Common myeloid progenitor, CD34-positive (primary cell): ENCODE measurements around the gene PXYLP1.

Experiments used
- CTCF ChIA-PET: fragments of 350-600 bp; sonication (Branson Sonifier 250); formaldehyde crosslinking; loops from one replicate; lab custom pipeline; 2021; ENCODE audit warnings: antibody characterized with exemption; lab: Charles Lee
- POLR2A ChIA-PET: fragments of 350-600 bp; sonication (Branson Sonifier 250); formaldehyde crosslinking; loops from one replicate; lab custom pipeline; 2021; ENCODE audit warnings: antibody characterized with exemption; lab: Charles Lee
- DNase-seq, 3 donors: peaks; one replicate each; pipeline versions ENCODE4 v3.0.0 to v3.0.0-alpha.2; 2013
- H3K27ac ChIP-seq, 2 experiments: 1 replicate in 1 of 2; 2 replicates in 1 of 2; pipeline ENCODE4 v1.7.0; 2013; ENCODE audit warnings: inconsistent platforms in 2 of 2, low read length in 2 of 2, mild to moderate bottlenecking in 2 of 2, low read depth in 1 of 2, moderate library complexity in 1 of 2; ENCODE audit not compliant: severe bottlenecking in 2 of 2, insufficient read depth in 1 of 2, poor library complexity in 1 of 2
- H3K27me3 ChIP-seq, 5 experiments: replicated peaks in 2 of 5; 1 replicate in 3 of 5; 2 replicates in 2 of 5; pipeline versions ENCODE4 v1.6.1 to v1.7.0; 2013; ENCODE audit warnings: low read length in 4 of 5, mild to moderate bottlenecking in 2 of 5, moderate library complexity in 2 of 5, inconsistent platforms in 1 of 5; ENCODE audit not compliant: insufficient read depth in 5 of 5, control insufficient read depth in 4 of 5
- H3K36me3 ChIP-seq, 4 experiments: 1 replicate in 2 of 4; 2 replicates in 2 of 4; pipeline versions ENCODE4 v1.6.1 to v1.7.0; 2013; ENCODE audit warnings: low read length in 3 of 4, control low read depth in 1 of 4, mild to moderate bottlenecking in 1 of 4; ENCODE audit not compliant: control insufficient read depth in 4 of 4, insufficient read depth in 4 of 4
- H3K4me1 ChIP-seq, 4 experiments: 1 replicate in 3 of 4; 2 replicates in 1 of 4; pipeline versions ENCODE4 v1.6.1 to v1.7.1; 2013; ENCODE audit warnings: low read length in 3 of 4, mild to moderate bottlenecking in 3 of 4, control low read depth in 1 of 4, inconsistent platforms in 1 of 4, moderate library complexity in 1 of 4; ENCODE audit not compliant: control insufficient read depth in 4 of 4, insufficient read depth in 4 of 4; ENCODE audit errors: control extremely low read depth in 1 of 4
- H3K4me3 ChIP-seq, 7 experiments: 1 replicate in 4 of 7; 2 replicates in 3 of 7; pipeline versions ENCODE4 v1.5.1 to v1.7.0; 2013; ENCODE audit warnings: mild to moderate bottlenecking in 7 of 7, low read length in 6 of 7, moderate library complexity in 6 of 7, inconsistent platforms in 2 of 7, low read depth in 2 of 7, control low read depth in 1 of 7; ENCODE audit not compliant: insufficient read depth in 4 of 7, control insufficient read depth in 1 of 7; ENCODE audit errors: extremely low read depth in 1 of 7
- H3K9me3 ChIP-seq, 5 experiments: 1 replicate in 4 of 5; 2 replicates in 1 of 5; pipeline versions ENCODE4 v1.6.1 to v1.7.1; 2013; ENCODE audit warnings: low read length in 4 of 5, mild to moderate bottlenecking in 2 of 5, inconsistent platforms in 1 of 5, low read depth in 1 of 5, moderate library complexity in 1 of 5; ENCODE audit not compliant: control insufficient read depth in 4 of 5, insufficient read depth in 2 of 5; ENCODE audit errors: control extremely low read depth in 1 of 5
- whole genome bisulfite sequencing: methylation state at CpG from one replicate; pipeline ENCODE4 v1.1.5; 2013; ENCODE audit not compliant: insufficient coverage; 5-methylcytosine and 5-hydroxymethylcytosine counted together

PXYLP1 gene

DNA sequence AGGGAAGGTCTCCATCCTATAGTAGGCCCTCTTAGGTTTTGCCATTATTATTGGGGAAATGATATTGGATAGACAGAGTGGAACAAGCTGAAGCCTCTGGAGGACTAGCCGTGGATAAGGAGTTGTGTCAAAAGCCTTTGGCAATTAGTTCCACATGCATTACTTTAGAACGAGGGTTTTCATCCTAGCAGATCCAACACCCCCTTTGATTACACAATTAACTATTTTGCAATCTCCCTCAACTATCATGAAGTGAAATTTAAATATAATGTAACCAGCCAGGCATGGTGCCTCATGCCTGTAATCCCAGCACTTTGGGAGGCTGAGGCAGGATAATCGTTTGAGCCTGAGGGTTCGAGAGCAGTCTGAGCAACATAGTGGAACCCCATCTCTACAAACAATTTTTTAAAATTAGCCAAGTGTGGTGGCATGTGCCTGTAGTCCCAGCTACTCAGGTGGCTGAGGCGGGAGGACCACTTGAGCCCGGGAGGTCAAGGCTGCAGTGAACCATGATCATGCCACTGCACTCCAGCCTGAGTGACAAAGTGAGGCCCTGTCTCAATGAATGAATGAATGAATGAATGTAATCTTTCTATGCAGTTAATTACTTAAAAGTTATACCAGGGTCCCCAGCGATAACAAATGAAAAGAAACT is 56.8 kb downstream of the PXYLP1 start:
- POLR2A ChIA-PET: no interaction called here
- H3K27ac ChIP-seq: no peak overlapping the region
- no peaks in the 10 kb centered on the region for H3K9me3 ChIP-seq
- H3K4me3 ChIP-seq: no peak overlapping the region
- peaks cover 0 to 17% (median 4%) of the 10 kb centered on the region in 4 experiments for H3K36me3 ChIP-seq
- H3K4me1 ChIP-seq: no peaks in the 10 kb centered on the region
- H3K27me3 ChIP-seq: no peaks in the 10 kb centered on the region
- WGBS: 96% methylated on average over 4 of the region's 7 CpGs
- CTCF ChIA-PET: interaction anchor here (1.3 to 1.4 kb wide), 2 partner anchors 12 to 21 kb away, joined by 3 read pairs; no protein-coding TSS in a partner anchor
- no peak for DNase-seq

GRCh38 chr3:141289228-141289772 is 57.7 kb downstream of the PXYLP1 start:
- Histone ChIP-seq H3K9me3 (no peaks in the 10 kb centered on the region), H3K36me3 (peaks cover 0 to 17% (median 4%) of the 10 kb centered on the region in 4 experiments), H3K27me3 (no peaks in the 10 kb centered on the region), H3K4me1 (peaks cover 0 to 6% (median 0%) of the 10 kb centered on the region in 4 experiments), H3K27ac (no peak overlapping the region), H3K4me3 (no peak overlapping the region)
- ChIA-PET CTCF (interaction anchor here (1.3 to 1.7 kb wide), 2 partner anchors 12 to 20 kb away, joined by 3 to 4 read pairs; no protein-coding TSS in a partner anchor), POLR2A (no interaction called here)
- DNase-seq: no peak
- WGBS: no CpG with 5 or more reads among the region's 2 CpGs

GRCh38 chr3:141291559-141292355 is 60.1 kb downstream of the PXYLP1 start:
- no peaks in the 10 kb centered on the region for H3K9me3 ChIP-seq
- ChIA-PET CTCF (interaction anchor here (0.7 to 1.8 kb wide), 6 partner anchors 8 to 161 kb away, joined by 3 to 5 read pairs (median 4); no protein-coding TSS in a partner anchor), POLR2A (no interaction called here)
- peaks cover 0 to 11% (median 1%) of the 10 kb centered on the region in 4 experiments for H3K4me1 ChIP-seq
- H3K4me3 ChIP-seq: no peak overlapping the region
- no peak overlapping the region for H3K27ac ChIP-seq
- H3K36me3 ChIP-seq: peaks cover 0 to 17% (median 3%) of the 10 kb centered on the region in 4 experiments
- no peaks in the 10 kb centered on the region for H3K27me3 ChIP-seq
- no peak for DNase-seq
- WGBS: 97% methylated on average over 9 of the region's 12 CpGs

GRCh38 chr3:141292356-141293058 is 60.9 kb downstream of the PXYLP1 start:
- Histone ChIP-seq H3K9me3 (no peaks in the 10 kb centered on the region), H3K4me1 (peaks cover 0 to 11% (median 1%) of the 10 kb centered on the region in 4 experiments), H3K4me3 (no peak overlapping the region), H3K36me3 (peaks cover 0 to 12% (median 2%) of the 10 kb centered on the region in 4 experiments), H3K27me3 (no peaks in the 10 kb centered on the region), H3K27ac (no peak overlapping the region)
- no peak for DNase-seq
- POLR2A ChIA-PET: no interaction called here
- CTCF ChIA-PET: interaction anchor here (0.9 to 1.8 kb wide), 5 partner anchors 8 to 37 kb away, joined by 3 to 5 read pairs (median 4); no protein-coding TSS in a partner anchor
- WGBS: 96% methylated on average over 19 of the region's 19 CpGs

DNA sequence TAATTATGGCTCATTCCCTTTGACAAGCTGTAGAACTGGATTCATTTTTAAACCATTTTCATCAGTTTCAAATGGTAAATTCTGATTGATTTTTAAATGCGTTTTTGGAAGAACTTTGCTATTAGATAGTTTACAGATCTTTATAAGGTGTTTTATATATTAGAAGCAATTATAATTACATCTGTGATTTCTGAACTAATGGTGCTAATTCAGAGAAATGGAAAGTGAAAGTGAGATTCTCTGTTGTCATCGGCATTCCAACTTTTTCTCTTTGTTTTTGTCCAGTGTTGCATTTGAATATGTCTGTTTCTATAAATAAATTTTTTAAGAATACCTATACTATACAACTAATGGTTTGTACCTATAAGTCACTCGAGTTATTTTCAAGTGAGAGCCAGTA is 62.7 kb downstream of the PXYLP1 start:
- peaks cover 0 to 11% (median 1%) of the 10 kb centered on the region in 4 experiments for H3K4me1 ChIP-seq
- peak in 2 of 3 donors; percentile 18 to 26 for DNase-seq
- peaks cover 0 to 8% (median 0%) of the 10 kb centered on the region in 4 experiments for H3K36me3 ChIP-seq
- no peaks in the 10 kb centered on the region for H3K27me3 ChIP-seq
- peak overlapping the region in 5 of 7 experiments; percentile 46 to 73 (median 51) for H3K4me3 ChIP-seq
- no CpG with 5 or more reads among the region's 3 CpGs for WGBS
- no peaks in the 10 kb centered on the region for H3K9me3 ChIP-seq
- POLR2A ChIA-PET: no interaction called here
- H3K27ac ChIP-seq: peak overlapping the region; percentile 61 to 82
- CTCF ChIA-PET: interaction anchor here (1.0 to 2.4 kb wide), 3 partner anchors 9 to 266 kb away, joined by 3 to 8 read pairs (median 3); no protein-coding TSS in a partner anchor

DNA sequence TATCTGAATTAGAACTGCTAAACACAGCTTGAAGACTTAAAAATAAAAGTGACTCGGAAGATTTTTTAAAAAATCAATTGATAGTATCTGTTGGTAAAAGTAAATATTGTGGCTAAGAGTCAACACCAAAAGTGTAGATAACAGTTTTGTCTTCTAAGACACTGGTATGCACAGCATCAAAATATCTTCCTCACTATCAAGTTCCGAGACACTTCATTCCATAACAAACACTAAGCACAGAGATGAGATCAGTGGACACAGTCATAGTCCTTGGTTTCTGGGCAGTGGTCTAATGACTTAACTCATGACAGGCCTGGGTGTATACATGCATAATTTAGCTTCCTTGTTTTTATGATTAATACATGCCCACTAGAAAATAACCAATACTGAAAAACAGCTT is 63.2 kb downstream of the PXYLP1 start:
- Histone ChIP-seq H3K9me3 (no peaks in the 10 kb centered on the region), H3K27ac (peak overlapping the region; percentile 61 to 82), H3K36me3 (peaks cover 0 to 8% (median 0%) of the 10 kb centered on the region in 4 experiments), H3K4me1 (peaks cover 0 to 11% (median 1%) of the 10 kb centered on the region in 4 experiments), H3K4me3 (peak overlapping the region in 5 of 7 experiments; percentile 46 to 73 (median 51)), H3K27me3 (no peaks in the 10 kb centered on the region)
- peak in 2 of 3 donors; percentile 52 to 61 for DNase-seq
- ChIA-PET CTCF (interaction anchor here (0.9 to 2.4 kb wide), 7 partner anchors 9 to 266 kb away, joined by 3 to 8 read pairs (median 3); no protein-coding TSS in a partner anchor), POLR2A (no interaction called here)
- WGBS: 83% methylated on average over 1 of the region's 2 CpGs
